ENCODE measurements around the gene NR2F6.
A peak's percentile ranks its signal among the peaks of the same experiment; 100 is the strongest.

Gene NR2F6

GRCh38 chr19:17227798-17228367, 17.8 kb downstream of the NR2F6 start:
- no peak overlapping the region for H3K4me3 ChIP-seq
- H3K27ac ChIP-seq: no peak overlapping the region
- H3K36me3 ChIP-seq (ENCODE audit: insufficient read depth, low read length): peaks cover 5% of the 10 kb centered on the region; the same call in 1 of the 2 replicates
- DNase-seq (ENCODE audit: low read depth, low spot score): no peak
- TF ChIP-seq FOXP2 (optimal IDR thresholded peaks at IDR 0.05; ENCODE audit: control extremely low read depth, extremely low read length, insufficient read depth): no peak
- TF ChIP-seq POLR2AphosphoS5 (IDR thresholded peaks at IDR 0.05; ENCODE audit: borderline replicate concordance, low read depth, low read length): no peak
- TF ChIP-seq EZH2 (IDR thresholded peaks at IDR 0.05): no peak
- H3K9ac ChIP-seq (ENCODE audit: insufficient read length): no peak overlapping the region
- H3K9me3 ChIP-seq (ENCODE audit: low read depth, low read length): no peaks in the 10 kb centered on the region

GRCh38 chr19:17226002-17226933, 19.5 kb downstream of the NR2F6 start, which contains the start of gene OCEL1:
Gene OCEL1 (plus strand): TSS chr19:17226226. CDS start chr19:17226248, 22 bp downstream.
- Histone ChIP-seq H3K9me3 (ENCODE audit: low read depth, low read length) (no peaks in the 10 kb centered on the region), H3K36me3 (ENCODE audit: insufficient read depth, low read length) (no peaks in the 10 kb centered on the region), H3K9ac (ENCODE audit: insufficient read length) (peak within 1 kb of the TSS; percentile 82), H3K27ac (0 out of 2 replicates have a peak within 1 kb of the TSS, but pooled peaks have one; percentile 42), H3K4me3 (peak within 1 kb of the TSS; percentile 98)
- peak; percentile 81 for DNase-seq (ENCODE audit: low read depth, low spot score)
- peak; percentile 87 for TF ChIP-seq FOXP2 (optimal IDR thresholded peaks at IDR 0.05; ENCODE audit: control extremely low read depth, extremely low read length, insufficient read depth)
- TF ChIP-seq EZH2 (IDR thresholded peaks at IDR 0.05): no peak
- peak; percentile 77 for TF ChIP-seq POLR2AphosphoS5 (IDR thresholded peaks at IDR 0.05; ENCODE audit: borderline replicate concordance, low read depth, low read length)

- H3K9me3 ChIP-seq (ENCODE audit: low read depth, low read length): no peaks in the 10 kb centered on the region
- no peaks in the 10 kb centered on the region for H3K36me3 ChIP-seq (ENCODE audit: insufficient read depth, low read length)
- H3K4me3 ChIP-seq: no peak overlapping the region
- DNase-seq (ENCODE audit: low read depth, low spot score): no peak
- no peak overlapping the region for H3K27ac ChIP-seq
- TF ChIP-seq EZH2 (IDR thresholded peaks at IDR 0.05) (no peak), POLR2AphosphoS5 (IDR thresholded peaks at IDR 0.05; ENCODE audit: borderline replicate concordance, low read depth, low read length) (no peak), FOXP2 (optimal IDR thresholded peaks at IDR 0.05; ENCODE audit: control extremely low read depth, extremely low read length, insufficient read depth) (no peak)
- H3K9ac ChIP-seq (ENCODE audit: insufficient read length): no peak overlapping the region
These were observed 20.7 kb downstream of the NR2F6 start for GRCh38 chr19:17225053-17225452.

- no peak overlapping the region for H3K4me3 ChIP-seq
- no peak overlapping the region for H3K27ac ChIP-seq
- TF ChIP-seq POLR2AphosphoS5 (IDR thresholded peaks at IDR 0.05; ENCODE audit: borderline replicate concordance, low read depth, low read length): no peak
- no peak for TF ChIP-seq FOXP2 (optimal IDR thresholded peaks at IDR 0.05; ENCODE audit: control extremely low read depth, extremely low read length, insufficient read depth)
- no peak for TF ChIP-seq EZH2 (IDR thresholded peaks at IDR 0.05)
- peaks cover 5% of the 10 kb centered on the region; the same call in 1 of the 2 replicates for H3K36me3 ChIP-seq (ENCODE audit: insufficient read depth, low read length)
- DNase-seq (ENCODE audit: low read depth, low spot score): no peak
- no peaks in the 10 kb centered on the region for H3K9me3 ChIP-seq (ENCODE audit: low read depth, low read length)
- no peak overlapping the region for H3K9ac ChIP-seq (ENCODE audit: insufficient read length)
These were observed 25.4 kb downstream of the NR2F6 start for GRCh38 chr19:17220207-17220758.

- Histone ChIP-seq H3K9ac (ENCODE audit: insufficient read length) (no peak overlapping the region), H3K9me3 (ENCODE audit: low read depth, low read length) (no peaks in the 10 kb centered on the region), H3K4me3 (no peak overlapping the region), H3K36me3 (ENCODE audit: insufficient read depth, low read length) (peaks cover 5% of the 10 kb centered on the region; the same call in 1 of the 2 replicates), H3K27ac (no peak overlapping the region)
- TF ChIP-seq FOXP2 (optimal IDR thresholded peaks at IDR 0.05; ENCODE audit: control extremely low read depth, extremely low read length, insufficient read depth) (no peak), POLR2AphosphoS5 (IDR thresholded peaks at IDR 0.05; ENCODE audit: borderline replicate concordance, low read depth, low read length) (no peak), EZH2 (IDR thresholded peaks at IDR 0.05) (no peak)
- no peak for DNase-seq (ENCODE audit: low read depth, low spot score)
These were observed 26.4 kb downstream of the NR2F6 start for GRCh38 chr19:17219286-17219685.

- Histone ChIP-seq H3K4me3 (peak overlapping the region; percentile 88), H3K36me3 (ENCODE audit: insufficient read depth, low read length) (peaks cover 5% of the 10 kb centered on the region; the same call in 1 of the 2 replicates), H3K9ac (ENCODE audit: insufficient read length) (no peak overlapping the region), H3K27ac (peak overlapping the region; percentile 97), H3K9me3 (ENCODE audit: low read depth, low read length) (no peaks in the 10 kb centered on the region)
- DNase-seq (ENCODE audit: low read depth, low spot score): no peak
- no peak for TF ChIP-seq POLR2AphosphoS5 (IDR thresholded peaks at IDR 0.05; ENCODE audit: borderline replicate concordance, low read depth, low read length)
These were observed 29.6 kb downstream of the NR2F6 start for GRCh38 chr19:17216058-17216670.

GRCh38 chr19:17215127-17215971, 30.4 kb downstream of the NR2F6 start, which contains the start of gene USE1:
Gene USE1 (plus strand): TSS chr19:17215357. CDS start chr19:17215406, 49 bp downstream.
- TF ChIP-seq POLR2AphosphoS5 (IDR thresholded peaks at IDR 0.05; ENCODE audit: borderline replicate concordance, low read depth, low read length) (peak; percentile 87), FOXP2 (optimal IDR thresholded peaks at IDR 0.05; ENCODE audit: control extremely low read depth, extremely low read length, insufficient read depth) (peak; percentile 72), EZH2 (IDR thresholded peaks at IDR 0.05) (no peak)
- peak; percentile 64 for DNase-seq (ENCODE audit: low read depth, low spot score)
- Histone ChIP-seq H3K4me3 (peak within 1 kb of the TSS; percentile 88), H3K36me3 (ENCODE audit: insufficient read depth, low read length) (peaks cover 5% of the 10 kb centered on the region; the same call in 1 of the 2 replicates), H3K9me3 (ENCODE audit: low read depth, low read length) (no peaks in the 10 kb centered on the region), H3K27ac (peak within 1 kb of the TSS; percentile 97), H3K9ac (ENCODE audit: insufficient read length) (peak within 1 kb of the TSS; percentile 92)

Measured in SK-N-MC (cell line).